HEK293T (cell line): Measurements from ENCODE around the gene USP17L25.
"Not testable (repeated sequence)": the region's sequence is repeated elsewhere in the genome, so short reads cannot be mapped to it uniquely, and the experiment has no call there.

Experiments used
- BHLHE40 ChIP-seq: fragments of 450-650 bp; IDR thresholded peaks from 2 replicates; pipeline ENCODE4 v1.6.1; 2016; ENCODE audit warnings: mild to moderate bottlenecking, moderate library complexity, borderline replicate concordance
- FOXA1 ChIP-seq: fragments of 450-650 bp; IDR thresholded peaks from 2 replicates; pipeline ENCODE4 v1.6.1; 2016; ENCODE audit warnings: mild to moderate bottlenecking
- HDGF ChIP-seq: fragments of 450-650 bp; IDR thresholded peaks from 2 replicates; pipeline ENCODE4 v1.6.1; 2017; ENCODE audit warnings: antibody characterized with exemption, borderline replicate concordance
- LEF1 ChIP-seq: fragments of 450-650 bp; IDR thresholded peaks from 2 replicates; pipeline ENCODE4 v1.6.1; 2017; ENCODE audit warnings: mild to moderate bottlenecking, borderline replicate concordance
- SP1 ChIP-seq: fragments of 450-650 bp; IDR thresholded peaks from 2 replicates; pipeline ENCODE4 v1.6.1; 2017
- SUZ12 ChIP-seq: fragments of 450-650 bp; IDR thresholded peaks from 2 replicates; pipeline ENCODE4 v1.6.1; 2016; ENCODE audit warnings: mild to moderate bottlenecking
- TARDBP ChIP-seq: fragments of 450-650 bp; IDR thresholded peaks from 2 replicates; pipeline ENCODE4 v1.6.1; 2016
- ZNF384 ChIP-seq: fragments of 450-650 bp; IDR thresholded peaks from 2 replicates; pipeline ENCODE4 v1.6.1; 2016

DNA sequence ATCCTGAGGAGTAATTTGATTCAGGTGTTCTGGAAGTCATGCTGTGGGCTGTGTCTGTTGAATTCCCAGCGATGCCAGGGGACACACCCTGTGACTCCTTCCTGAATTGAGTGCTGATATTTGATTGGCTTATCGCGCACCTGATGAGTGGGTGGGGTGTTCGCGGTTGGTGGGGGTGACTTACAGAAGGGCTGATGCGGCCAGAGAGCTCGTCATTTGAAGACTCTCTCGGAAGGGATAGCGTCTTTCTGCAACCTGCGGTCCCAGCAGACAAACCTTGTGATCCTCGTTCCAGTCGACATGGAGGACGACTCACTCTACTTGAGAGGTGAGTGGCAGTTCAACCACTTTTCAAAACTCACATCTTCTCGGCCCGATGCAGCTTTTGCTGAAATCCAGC, 9.4 kb downstream of the USP17L25 start, which contains the start of gene USP17L5:
- TF ChIP-seq FOXA1, HDGF, BHLHE40, ZNF384, LEF1, SUZ12, SP1, TARDBP: not testable (repeated sequence)
